ENCODE measurements around the gene MAP1B.

The MAP1B gene

DNA sequence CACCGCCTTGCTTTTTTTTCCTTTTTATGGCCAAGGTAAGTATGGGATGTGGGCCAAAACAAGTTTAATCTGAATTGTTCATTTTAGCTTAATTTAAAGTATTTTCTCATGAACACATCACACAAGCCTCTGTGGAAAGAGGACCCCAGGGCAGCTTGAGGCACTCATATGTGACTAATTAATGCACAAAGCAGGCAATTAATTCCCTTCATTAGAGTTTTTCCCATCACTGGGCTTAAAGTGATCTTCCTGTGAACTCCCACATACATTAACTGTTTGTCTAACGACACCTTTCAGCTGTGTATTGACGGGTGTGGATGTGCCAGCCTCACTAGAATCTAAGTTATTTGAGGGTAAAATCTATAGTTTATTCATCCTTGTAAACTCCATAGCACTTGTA, 109.5 kb downstream of the MAP1B start:
- no peak for DNase-seq (ENCODE audit: low read depth in 2 of 3, low spot score in 2 of 3)

DNA sequence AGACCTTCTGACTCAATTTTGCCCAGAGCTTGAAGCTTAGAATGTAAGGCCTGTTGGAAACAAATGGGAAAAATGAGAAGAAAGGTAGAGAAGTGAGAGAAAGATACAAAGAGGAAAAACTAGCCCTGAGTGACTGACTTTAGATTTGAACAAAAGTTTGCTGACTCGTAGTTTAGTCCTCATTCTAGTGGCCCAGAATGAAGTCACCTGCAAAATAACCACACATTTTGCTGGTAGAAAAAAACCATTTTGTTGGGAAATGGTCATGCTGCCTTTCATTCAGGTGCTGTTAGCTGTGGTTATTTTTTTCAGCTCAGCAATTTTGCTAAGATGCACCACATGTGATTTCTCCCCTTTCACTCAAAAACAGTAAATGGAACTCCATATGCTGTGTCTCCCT, 113.8 kb downstream of the MAP1B start:
- DNase-seq (ENCODE audit: low read depth in 2 of 3, low spot score in 2 of 3): no peak

DNA sequence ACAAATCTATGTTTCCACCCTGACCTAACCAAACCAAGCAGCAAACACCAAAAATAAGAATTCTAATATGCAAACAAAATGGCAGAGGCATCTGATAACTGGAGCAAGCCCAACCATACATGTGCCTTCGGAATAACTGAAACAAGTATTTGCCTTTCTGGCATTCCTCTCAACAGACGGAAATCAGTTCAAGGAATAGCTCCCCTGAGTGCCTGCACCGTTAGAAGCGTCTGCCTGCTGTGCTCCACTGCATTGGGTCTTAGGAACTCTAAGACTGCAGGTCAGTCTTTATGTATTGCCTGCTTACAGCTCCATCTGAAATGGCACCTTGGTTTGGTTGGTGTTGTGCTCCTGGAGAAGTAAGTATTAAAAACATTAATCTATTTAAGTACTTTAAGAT, 114.3 kb downstream of the MAP1B start:
- no peak for DNase-seq (ENCODE audit: low read depth in 2 of 3, low spot score in 2 of 3)

- DNase-seq (ENCODE audit: low read depth in 2 of 3, low spot score in 2 of 3): no peak
Observed at GRCh38 chr5:72222521-72222920, 115.2 kb downstream of the MAP1B start.

GRCh38 chr5:72223371-72223770, 116.1 kb downstream of the MAP1B start:
- no peak for DNase-seq (ENCODE audit: low read depth in 2 of 3, low spot score in 2 of 3)

DNA sequence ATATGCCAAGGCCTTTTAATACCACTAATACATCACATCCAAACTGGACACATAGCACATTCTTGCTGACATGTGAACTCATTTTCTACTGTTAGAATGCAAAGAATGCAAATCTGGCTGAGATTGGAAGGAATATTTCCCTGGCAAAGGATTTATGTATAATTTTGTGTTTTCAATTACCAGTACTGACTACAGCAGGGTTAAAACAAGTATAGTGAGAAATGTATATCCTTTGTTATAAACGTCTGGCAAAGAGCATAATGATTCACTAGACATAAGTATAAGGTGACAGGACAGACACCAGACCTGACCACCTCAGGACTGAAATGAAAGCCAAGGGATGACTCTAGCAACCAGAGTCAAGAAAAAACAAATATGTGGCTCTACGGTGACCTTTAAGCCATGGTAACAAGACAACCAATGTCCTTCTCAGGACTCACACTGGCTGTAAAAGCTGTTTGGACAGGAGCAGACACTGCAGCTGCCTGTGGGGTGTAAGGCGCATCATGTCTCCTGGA, 117.7 kb downstream of the MAP1B start:
- DNase-seq (ENCODE audit: low read depth in 2 of 3, low spot score in 2 of 3): no peak

GRCh38 chr5:72225741-72226140, 118.5 kb downstream of the MAP1B start:
- no peak for DNase-seq (ENCODE audit: low read depth in 2 of 3, low spot score in 2 of 3)

DNA sequence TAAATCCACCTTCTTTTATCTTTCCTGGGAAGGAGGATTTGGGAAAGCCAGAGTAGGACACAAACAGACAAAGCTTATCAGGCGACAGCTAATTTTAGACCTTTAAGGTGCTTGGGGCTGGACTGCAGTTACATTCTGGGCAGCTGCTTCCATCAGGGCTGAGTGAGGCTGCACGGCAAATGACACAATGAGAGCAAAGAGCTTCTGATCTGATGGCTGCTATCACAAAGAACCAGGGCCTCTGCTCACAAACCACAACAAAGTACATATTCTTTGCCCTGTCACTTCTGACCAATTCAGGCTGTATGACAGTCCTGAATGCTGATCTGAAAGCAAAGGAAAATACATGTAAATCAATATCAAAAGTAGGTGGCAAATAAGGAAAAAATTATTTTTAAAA, 119.7 kb downstream of the MAP1B start:
- no peak for DNase-seq (ENCODE audit: low read depth in 2 of 3, low spot score in 2 of 3)

- no peak for DNase-seq (ENCODE audit: low read depth in 2 of 3, low spot score in 2 of 3)
Observed at GRCh38 chr5:72228960-72229359, 121.7 kb downstream of the MAP1B start.

- DNase-seq (ENCODE audit: low read depth in 2 of 3, low spot score in 2 of 3): no peak
Observed at GRCh38 chr5:72231991-72232703, 124.9 kb downstream of the MAP1B start.

DNA sequence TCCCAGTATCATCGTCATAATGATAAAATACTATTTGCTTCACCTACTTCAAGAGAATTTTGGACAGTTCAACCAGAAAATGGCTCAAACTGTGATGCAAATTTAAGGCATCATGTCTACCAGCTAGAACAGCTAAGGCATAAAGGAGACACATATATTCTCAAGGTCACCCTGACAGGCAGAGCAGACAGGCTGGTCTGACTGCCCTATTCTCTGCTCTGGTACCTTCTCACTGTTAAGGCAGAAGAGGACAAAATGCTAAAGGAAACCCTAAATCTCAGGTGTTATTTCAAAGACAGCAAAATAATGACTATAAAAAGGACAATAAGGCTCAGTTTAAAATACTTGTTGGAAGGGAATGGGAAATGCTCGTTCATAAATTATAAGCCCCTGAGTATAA, 125.6 kb downstream of the MAP1B start:
- DNase-seq (ENCODE audit: low read depth in 2 of 3, low spot score in 2 of 3): no peak

GRCh38 chr5:72233835-72234234, 126.6 kb downstream of the MAP1B start:
- no peak for DNase-seq (ENCODE audit: low read depth in 2 of 3, low spot score in 2 of 3)

GRCh38 chr5:72234265-72234700, 127.0 kb downstream of the MAP1B start:
- DNase-seq (ENCODE audit: low read depth in 2 of 3, low spot score in 2 of 3): no peak

DNA sequence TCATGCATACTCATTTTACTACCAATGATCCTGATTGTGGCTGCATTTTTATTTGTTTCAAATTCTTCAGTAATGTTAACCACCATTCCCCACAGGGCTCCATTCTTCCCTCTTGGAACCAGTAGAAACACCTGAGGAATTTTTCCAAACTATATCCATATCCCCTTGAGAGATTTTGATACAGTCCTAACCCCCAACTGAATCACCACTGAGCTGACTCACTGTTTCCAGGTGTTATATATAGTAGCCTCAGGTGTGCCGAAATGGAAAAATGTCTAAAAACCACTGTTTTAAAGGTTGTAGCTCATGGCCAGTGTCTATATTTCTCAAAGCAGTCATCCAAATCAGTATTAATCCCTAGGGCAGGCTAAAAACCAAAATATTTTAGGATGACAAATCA, 127.6 kb downstream of the MAP1B start:
- DNase-seq (ENCODE audit: low read depth in 2 of 3, low spot score in 2 of 3): no peak

GRCh38 chr5:72235725-72236124, 128.4 kb downstream of the MAP1B start:
- DNase-seq (ENCODE audit: low read depth in 2 of 3, low spot score in 2 of 3): no peak

- no peak for DNase-seq (ENCODE audit: low read depth in 2 of 3, low spot score in 2 of 3)
Observed at GRCh38 chr5:72237415-72237814, 130.1 kb downstream of the MAP1B start.

GRCh38 chr5:72237879-72238278, 130.6 kb downstream of the MAP1B start:
- no peak for DNase-seq (ENCODE audit: low read depth in 2 of 3, low spot score in 2 of 3)

DNA sequence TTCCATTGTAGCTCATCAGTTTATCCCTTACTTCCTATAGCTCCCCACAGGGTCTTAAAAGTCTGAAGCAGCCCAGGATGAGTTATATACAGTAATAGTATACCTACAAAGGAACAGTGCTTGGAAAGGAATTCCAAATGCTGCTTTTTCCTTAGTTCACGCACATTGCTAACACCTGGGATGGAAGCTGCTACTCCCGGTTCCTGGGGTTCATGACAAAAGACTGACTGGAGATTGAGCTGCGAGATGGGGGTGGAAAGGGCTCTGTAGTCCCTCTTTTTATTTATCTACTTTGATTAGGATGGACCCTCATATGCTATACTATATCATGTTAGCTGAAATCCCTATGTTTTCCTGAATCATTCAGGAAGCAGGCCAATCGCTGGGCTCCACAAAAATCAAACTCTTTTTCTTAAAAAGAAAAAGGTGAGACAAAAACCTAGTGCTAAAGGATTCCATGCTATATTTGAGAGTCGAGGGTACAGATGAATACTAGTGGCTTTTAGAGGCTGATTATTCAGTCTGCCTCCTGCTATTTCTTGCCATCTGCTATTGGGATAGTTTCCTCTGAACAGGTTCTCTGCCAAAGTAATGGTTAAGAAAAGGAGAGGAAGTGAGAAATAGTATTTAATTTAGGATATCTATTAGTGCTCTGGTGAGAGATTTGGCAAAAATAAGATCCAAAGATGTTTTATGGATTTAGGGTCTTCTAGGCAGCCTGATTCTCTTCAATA, 131.6 kb downstream of the MAP1B start:
- no peak for DNase-seq (ENCODE audit: low read depth in 2 of 3, low spot score in 2 of 3)

DNA sequence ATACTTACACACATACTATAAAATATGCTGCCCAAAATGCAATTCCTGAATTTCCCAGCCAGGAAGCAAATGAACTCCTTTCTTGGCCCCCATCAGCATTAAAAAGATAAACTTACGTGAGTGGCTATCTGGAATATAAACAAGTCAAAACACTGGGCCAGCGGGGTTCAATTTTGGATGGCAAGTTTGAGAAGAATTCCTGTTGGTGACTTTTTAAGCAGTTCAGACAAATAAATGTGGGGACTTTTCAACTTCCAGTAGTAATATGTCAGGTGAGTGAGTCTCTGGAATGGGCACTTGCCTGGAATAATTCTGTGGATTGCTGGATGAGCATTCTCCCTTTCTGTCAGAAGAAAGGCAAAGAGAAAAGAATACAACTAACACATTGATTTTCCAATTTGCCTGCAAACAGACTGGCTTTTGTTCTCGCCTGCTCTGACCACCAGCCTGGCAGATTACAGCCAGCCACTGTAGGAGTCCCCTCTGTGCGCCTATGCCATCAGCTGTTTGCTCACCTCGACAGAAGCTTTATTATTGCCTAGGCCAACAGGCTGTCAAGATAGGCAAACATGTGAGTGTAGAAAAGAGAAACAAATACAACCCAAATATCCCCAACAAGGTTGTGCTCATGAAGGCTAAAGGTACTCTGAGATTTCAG, 134.2 kb downstream of the MAP1B start:
- no peak for DNase-seq (ENCODE audit: low read depth in 2 of 3, low spot score in 2 of 3)

- DNase-seq (ENCODE audit: low read depth in 2 of 3, low spot score in 2 of 3): no peak
Observed at GRCh38 chr5:72242796-72243475, 135.7 kb downstream of the MAP1B start.

GRCh38 chr5:72243706-72244105, 136.4 kb downstream of the MAP1B start:
- DNase-seq (ENCODE audit: low read depth in 2 of 3, low spot score in 2 of 3): no peak

Data from activated CD8-positive, alpha-beta memory T cell treated with anti-CD3 and anti-CD28 coated beads for 48 hours (primary cell).